CD4-positive, alpha-beta T cell (primary cell): ENCODE results near the gene ANKRD63. TPM values are rescaled to one million over a fixed set of nuclear protein-coding genes. Genes with fewer than 3 reads are reported as not detected.

Experiments used
- ATAC-seq: fragments of 200-7000 bp; cut with Tn5 transposase; one replicate; pipeline ENCODE4 v1.10.0; 2022; ENCODE audit warnings: mild to moderate bottlenecking; ENCODE audit not compliant: poor library complexity
- CTCF ChIA-PET: fragments of 350-600 bp; sonication (Branson Sonifier 250); formaldehyde crosslinking; loops from one replicate; lab custom pipeline; 2021; ENCODE audit warnings: antibody characterized with exemption, inconsistent platforms; lab: Charles Lee
- POLR2A ChIA-PET: fragments of 350-600 bp; sonication (Branson Sonifier 250); formaldehyde crosslinking; loops from one replicate; lab custom pipeline; 2021; ENCODE audit warnings: antibody characterized with exemption, inconsistent platforms; lab: Charles Lee
- DNase-seq, 14 experiments: peaks; one replicate each; pipeline ENCODE4 v3.0.0-alpha.2; 2013 to 2020; ENCODE audit warnings: mixed read lengths in 2 of 14
- H3K27ac ChIP-seq, 2 donors: one replicate each; pipeline versions ENCODE4 v1.5.1 to v1.7.0; 2013; ENCODE audit warnings: low read length in 2 of 2, low read depth in 1 of 2, mild to moderate bottlenecking in 1 of 2
- H3K27me3 ChIP-seq, 2 experiments: 1 replicate in 1 of 2; 2 replicates in 1 of 2; pipeline versions ENCODE4 v1.6.1 to v1.7.0; 2013; ENCODE audit warnings: low read length in 2 of 2, control low read depth in 1 of 2, mild to moderate bottlenecking in 1 of 2, moderate library complexity in 1 of 2; ENCODE audit not compliant: insufficient read depth in 2 of 2, control insufficient read depth in 1 of 2
- H3K36me3 ChIP-seq: one replicate; pipeline ENCODE4 v1.6.1; 2013; ENCODE audit warnings: low read length, control low read depth; ENCODE audit not compliant: insufficient read depth
- H3K4me1 ChIP-seq: one replicate; pipeline ENCODE4 v1.6.1; 2013; ENCODE audit warnings: low read length, control low read depth; ENCODE audit not compliant: insufficient read depth
- H3K4me3 ChIP-seq: one replicate; pipeline ENCODE4 v1.5.1; 2013; ENCODE audit warnings: mild to moderate bottlenecking, low read length, moderate library complexity
- H3K9me3 ChIP-seq, 2 experiments: 1 replicate in 1 of 2; 2 replicates in 1 of 2; pipeline versions ENCODE4 v1.6.1 to v1.7.0; 2013; ENCODE audit warnings: low read length in 2 of 2, mild to moderate bottlenecking in 2 of 2, control low read depth in 1 of 2, moderate library complexity in 1 of 2; ENCODE audit not compliant: control insufficient read depth in 1 of 2, insufficient read depth in 1 of 2
- H3K27ac Mint-ChIP-seq: one replicate; pipeline ENCODE4 v1.8.0; 2020; ENCODE audit warnings: mixed read lengths
- H3K27me3 Mint-ChIP-seq: one replicate; pipeline ENCODE4 v1.8.0; 2021; ENCODE audit warnings: mixed read lengths
- H3K36me3 Mint-ChIP-seq: one replicate; pipeline ENCODE4 v1.8.0; 2021; ENCODE audit warnings: low read depth, mixed read lengths
- H3K4me1 Mint-ChIP-seq: one replicate; pipeline ENCODE4 v1.8.0; 2021; ENCODE audit warnings: low read depth, mixed read lengths
- H3K4me3 Mint-ChIP-seq: one replicate; pipeline ENCODE4 v1.8.0; 2020; ENCODE audit warnings: mild to moderate bottlenecking, mixed read lengths
- H3K9me3 Mint-ChIP-seq: one replicate; pipeline ENCODE4 v1.8.0; 2020; ENCODE audit warnings: mixed read lengths
- intact Hi-C, 2 experiments: fragments of 100-400 bp; cut with DNase I in 1 of 2; cut with micrococcal nuclease in 1 of 2; formaldehyde crosslinking; loops; one replicate each; pipeline versions ENCODE4 v1.15.1 to v1.9.0; 2023 to 2025; cut with DNase I, micrococcal nuclease
- total RNA-seq, 174 experiments: library from RNA in 2 of 174; stranded (reverse) in 2 of 174; gene quantifications; one replicate each; pipeline ENCODE4 v1.2.3 and lab custom pipeline; 2021 to 2026
- TF ChIP-seq, protein P1 (sequence below): fragments of 200-600 bp; IDR thresholded peaks from one replicate; pipeline ENCODE4 v1.8.0; 2022; ENCODE audit warnings: antibody characterized with exemption, mild to moderate bottlenecking

The ANKRD63 gene
- total RNA-seq, 2 experiments from 2014 or later, result not detected

DNA sequence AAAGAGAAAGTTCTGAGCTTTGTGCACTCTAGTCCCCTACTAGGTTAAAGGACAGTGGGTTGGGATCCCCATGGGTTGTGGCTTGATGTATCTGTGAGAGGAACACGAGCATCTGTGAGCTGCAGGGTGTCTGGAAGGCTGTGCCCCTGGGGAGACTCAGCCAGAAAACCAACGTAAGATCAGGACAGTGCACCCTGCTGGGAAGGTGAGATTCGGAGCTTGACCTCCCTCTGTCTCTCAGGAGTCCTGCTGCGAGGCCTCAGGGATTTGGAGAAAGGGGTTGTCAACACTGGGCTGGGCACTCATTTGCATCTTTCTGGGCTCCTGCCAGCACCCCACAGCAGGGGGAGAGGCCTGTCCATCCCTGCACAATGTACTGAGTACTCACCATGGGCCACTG, 15.2 kb downstream of the ANKRD63 start:
- Histone ChIP-seq H3K27me3 (no peaks in the 10 kb centered on the region), H3K9me3 (no peaks in the 10 kb centered on the region), H3K27ac (no peak overlapping the region), H3K36me3 (no peaks in the 10 kb centered on the region), H3K4me1 (no peaks in the 10 kb centered on the region), H3K4me3 (no peak overlapping the region)
- Mint-ChIP-seq H3K27ac (no peak overlapping the region), H3K9me3 (no peaks in the 10 kb centered on the region), H3K4me3 (no peak overlapping the region), H3K36me3 (no peaks in the 10 kb centered on the region), H3K27me3 (no peaks in the 10 kb centered on the region), H3K4me1 (no peaks in the 10 kb centered on the region)
- ATAC-seq (no peak), DNase-seq (no peak)
- CTCF ChIA-PET, result no interaction called here
- TF ChIP-seq, protein P1, sequence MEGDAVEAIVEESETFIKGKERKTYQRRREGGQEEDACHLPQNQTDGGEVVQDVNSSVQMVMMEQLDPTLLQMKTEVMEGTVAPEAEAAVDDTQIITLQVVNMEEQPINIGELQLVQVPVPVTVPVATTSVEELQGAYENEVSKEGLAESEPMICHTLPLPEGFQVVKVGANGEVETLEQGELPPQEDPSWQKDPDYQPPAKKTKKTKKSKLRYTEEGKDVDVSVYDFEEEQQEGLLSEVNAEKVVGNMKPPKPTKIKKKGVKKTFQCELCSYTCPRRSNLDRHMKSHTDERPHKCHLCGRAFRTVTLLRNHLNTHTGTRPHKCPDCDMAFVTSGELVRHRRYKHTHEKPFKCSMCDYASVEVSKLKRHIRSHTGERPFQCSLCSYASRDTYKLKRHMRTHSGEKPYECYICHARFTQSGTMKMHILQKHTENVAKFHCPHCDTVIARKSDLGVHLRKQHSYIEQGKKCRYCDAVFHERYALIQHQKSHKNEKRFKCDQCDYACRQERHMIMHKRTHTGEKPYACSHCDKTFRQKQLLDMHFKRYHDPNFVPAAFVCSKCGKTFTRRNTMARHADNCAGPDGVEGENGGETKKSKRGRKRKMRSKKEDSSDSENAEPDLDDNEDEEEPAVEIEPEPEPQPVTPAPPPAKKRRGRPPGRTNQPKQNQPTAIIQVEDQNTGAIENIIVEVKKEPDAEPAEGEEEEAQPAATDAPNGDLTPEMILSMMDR, result no peak
- POLR2A ChIA-PET, result no interaction called here
- intact Hi-C loops, result no loop called here

DNA sequence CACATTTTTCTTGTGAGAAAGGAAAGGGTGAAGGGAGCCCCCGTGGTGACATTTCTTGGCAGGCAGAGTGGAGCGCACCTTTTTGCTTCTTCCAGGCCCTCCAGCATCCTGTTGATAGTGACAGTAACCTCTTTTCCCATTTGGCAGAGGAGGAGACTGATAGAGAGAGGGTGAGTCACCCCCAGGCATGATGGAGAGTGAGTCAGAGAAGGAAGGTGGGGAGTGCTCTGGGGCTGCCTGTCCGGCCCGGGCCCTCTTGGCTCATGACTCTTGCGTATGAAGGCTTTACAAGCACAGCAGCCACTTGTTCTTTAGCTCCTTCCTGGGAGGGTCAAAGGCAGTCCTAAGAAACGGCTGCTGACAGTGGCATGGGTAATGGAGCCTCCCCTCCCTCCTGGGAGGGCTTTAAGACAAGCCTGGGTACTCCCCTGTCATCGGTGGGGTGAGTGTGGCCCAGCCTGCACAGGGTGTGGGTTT, 16.0 kb downstream of the ANKRD63 start:
- no peak overlapping the region for H3K27ac ChIP-seq
- TF ChIP-seq, protein P1, result no peak
- H3K4me3 Mint-ChIP-seq, result no peak overlapping the region
- H3K4me1 Mint-ChIP-seq, result no peaks in the 10 kb centered on the region
- ChIA-PET POLR2A (no interaction called here), CTCF (no interaction called here)
- H3K9me3 ChIP-seq, result no peaks in the 10 kb centered on the region
- no peaks in the 10 kb centered on the region for H3K27me3 Mint-ChIP-seq
- H3K27ac Mint-ChIP-seq, result no peak overlapping the region
- ATAC-seq (no peak), DNase-seq (peak in 1 of 14 experiments; percentile 41)
- no peaks in the 10 kb centered on the region for H3K36me3 Mint-ChIP-seq
- no peaks in the 10 kb centered on the region for H3K27me3 ChIP-seq
- H3K36me3 ChIP-seq, result no peaks in the 10 kb centered on the region
- H3K4me1 ChIP-seq, result no peaks in the 10 kb centered on the region
- intact Hi-C loops, result no loop called here
- H3K9me3 Mint-ChIP-seq, result no peaks in the 10 kb centered on the region
- H3K4me3 ChIP-seq, result no peak overlapping the region

DNA sequence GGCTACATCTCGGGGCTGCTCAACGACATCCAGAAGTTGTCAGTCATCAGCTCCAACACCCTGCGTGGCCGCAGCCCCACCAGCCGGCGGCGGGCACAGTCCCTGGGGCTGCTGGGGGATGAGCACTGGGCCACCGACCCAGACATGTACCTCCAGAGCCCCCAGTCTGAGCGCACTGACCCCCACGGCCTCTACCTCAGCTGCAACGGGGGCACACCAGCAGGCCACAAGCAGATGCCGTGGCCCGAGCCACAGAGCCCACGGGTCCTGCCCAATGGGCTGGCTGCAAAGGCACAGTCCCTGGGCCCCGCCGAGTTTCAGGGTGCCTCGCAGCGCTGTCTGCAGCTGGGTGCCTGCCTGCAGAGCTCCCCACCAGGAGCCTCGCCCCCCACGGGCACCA, 17.0 kb downstream of the ANKRD63 start:
- ATAC-seq (no peak), DNase-seq (no peak)
- Mint-ChIP-seq H3K27me3 (no peaks in the 10 kb centered on the region), H3K4me1 (no peaks in the 10 kb centered on the region), H3K27ac (no peak overlapping the region), H3K9me3 (no peaks in the 10 kb centered on the region), H3K4me3 (no peak overlapping the region), H3K36me3 (no peaks in the 10 kb centered on the region)
- no peak overlapping the region for H3K27ac ChIP-seq
- ChIA-PET CTCF (no interaction called here), POLR2A (no interaction called here)
- no peaks in the 10 kb centered on the region for H3K9me3 ChIP-seq
- intact Hi-C loops, result no loop called here
- no peak overlapping the region for H3K4me3 ChIP-seq
- TF ChIP-seq, protein P1, result no peak
- no peaks in the 10 kb centered on the region for H3K36me3 ChIP-seq
- no peaks in the 10 kb centered on the region for H3K27me3 ChIP-seq
- H3K4me1 ChIP-seq, result no peaks in the 10 kb centered on the region
